Activated CD4-positive, alpha-beta T cell treated with anti-CD3 and anti-CD28 coated beads, Interleukin-2, amount 50 U/mL, for 24 hours (primary cell): ENCODE measurements around the gene KDR.

ENCODE experiments used
- DNase-seq, 2 donors: peaks; one replicate each; pipeline ENCODE4 v3.0.0-alpha.2; 2020; ENCODE audit warnings: low read depth in 1 of 2, low spot score in 1 of 2

Gene KDR

GRCh38 chr4:55125087-55125721, at the start of gene KDR:
Gene KDR (minus strand): TSS chr4:55125595. CDS start chr4:55125293, 302 bp downstream.
- DNase-seq, result no peak

- DNase-seq, result no peak
Measured at GRCh38 chr4:55173580-55173979, 48.2 kb upstream of the KDR start.

DNA sequence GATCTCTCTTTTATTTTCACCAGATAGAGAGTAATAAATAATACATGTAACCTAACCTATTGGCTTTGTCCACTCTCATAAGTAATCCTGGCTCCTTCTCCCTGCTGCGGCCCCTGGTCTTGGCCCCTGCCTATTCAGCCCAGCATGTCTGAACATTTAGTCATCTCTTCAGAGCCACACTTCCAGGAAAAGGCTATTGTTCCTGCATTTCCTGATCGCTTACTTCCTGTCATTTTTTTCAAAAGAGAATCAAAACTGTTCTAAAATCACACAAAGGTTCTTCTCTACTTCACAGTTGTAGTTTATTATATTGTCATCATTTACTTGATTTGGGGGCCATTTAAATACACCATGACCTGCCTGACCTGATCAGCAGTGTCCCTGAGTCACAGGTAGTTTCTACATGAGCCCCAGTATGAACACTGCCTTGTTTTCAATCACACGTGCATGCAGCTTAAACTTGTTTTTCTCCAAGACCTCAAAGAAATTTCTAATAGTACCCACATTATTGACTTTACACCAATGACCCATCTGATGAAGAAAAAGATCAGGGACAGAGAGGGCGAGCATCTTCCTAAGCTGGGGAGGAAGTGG, 47.4 kb upstream of the KDR start:
- DNase-seq, result no peak

- DNase-seq, result no peak
Measured at GRCh38 chr4:55170462-55170861, 45.1 kb upstream of the KDR start.

GRCh38 chr4:55169352-55169961, 44.1 kb upstream of the KDR start:
- DNase-seq, result no peak

- no peak for DNase-seq
Measured at GRCh38 chr4:55162396-55162795, 37.0 kb upstream of the KDR start.

GRCh38 chr4:55161739-55162138, 36.3 kb upstream of the KDR start:
- no peak for DNase-seq

GRCh38 chr4:55159851-55160250, 34.5 kb upstream of the KDR start:
- DNase-seq, result no peak

DNA sequence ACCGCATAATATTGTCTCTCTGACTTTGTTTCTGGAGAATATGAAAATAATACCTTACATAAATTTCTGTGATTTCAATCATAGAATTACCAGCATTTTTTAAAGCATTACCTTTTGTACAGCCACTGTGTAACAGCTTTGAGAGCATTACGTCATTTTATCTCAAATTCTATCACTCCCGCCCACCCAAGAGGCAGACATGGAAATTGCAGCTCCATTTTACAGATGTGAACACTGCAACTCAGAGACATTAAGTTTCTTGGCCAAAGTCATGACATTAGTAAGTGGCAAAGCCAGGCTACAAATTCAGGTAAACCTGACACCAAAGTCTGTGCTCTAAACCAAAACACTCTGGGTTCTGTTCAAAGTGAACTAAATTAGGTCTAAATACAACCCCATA, 33.6 kb upstream of the KDR start:
- no peak for DNase-seq

GRCh38 chr4:55157559-55158277, 32.3 kb upstream of the KDR start:
- no peak for DNase-seq

DNA sequence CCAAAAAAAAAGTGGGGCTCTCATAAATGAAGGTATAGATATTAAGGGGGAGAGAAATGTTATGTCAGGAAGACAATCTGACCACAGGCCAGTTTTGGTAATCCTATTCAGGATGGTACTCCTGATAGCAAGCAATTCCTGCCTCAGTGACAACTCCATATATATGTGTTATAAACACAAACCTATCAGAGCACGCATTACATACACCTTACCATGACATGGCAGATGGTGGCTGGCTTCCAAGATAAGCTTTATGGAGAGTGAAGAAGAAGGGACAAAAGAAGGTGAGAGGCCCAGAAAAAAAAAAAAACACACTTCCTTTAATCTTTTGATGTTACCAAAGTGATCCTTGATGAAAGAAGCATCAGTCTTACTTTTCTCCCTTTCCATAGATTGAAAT, 29.5 kb upstream of the KDR start:
- DNase-seq, result no peak

DNA sequence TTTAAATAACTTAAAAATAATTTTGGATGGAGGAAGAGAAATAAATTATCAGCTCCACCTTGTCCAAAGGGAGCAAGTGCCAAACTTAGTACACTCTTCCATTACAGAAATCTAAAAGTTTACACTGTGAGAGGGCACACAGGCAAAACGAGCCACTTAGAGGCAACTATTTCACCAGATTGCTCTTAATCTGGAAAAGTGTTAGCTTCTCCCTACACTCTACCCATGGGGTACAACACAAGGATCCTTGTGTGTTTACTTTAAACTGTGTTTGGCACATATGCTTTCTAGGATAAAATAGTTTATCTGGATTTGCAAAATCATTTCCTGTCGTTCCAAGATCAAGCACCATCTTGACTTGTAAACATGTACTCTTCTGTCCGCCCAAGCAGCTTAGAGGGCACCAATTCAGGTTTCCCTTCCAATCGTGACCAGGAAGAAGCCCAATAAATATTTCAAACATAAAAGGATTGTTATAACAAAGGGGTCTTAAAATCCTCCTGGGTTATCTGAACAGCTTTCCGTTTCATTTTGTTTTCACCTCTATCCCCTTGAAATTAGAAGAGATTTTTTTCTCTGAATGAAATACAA, 29.0 kb upstream of the KDR start:
- no peak for DNase-seq

DNA sequence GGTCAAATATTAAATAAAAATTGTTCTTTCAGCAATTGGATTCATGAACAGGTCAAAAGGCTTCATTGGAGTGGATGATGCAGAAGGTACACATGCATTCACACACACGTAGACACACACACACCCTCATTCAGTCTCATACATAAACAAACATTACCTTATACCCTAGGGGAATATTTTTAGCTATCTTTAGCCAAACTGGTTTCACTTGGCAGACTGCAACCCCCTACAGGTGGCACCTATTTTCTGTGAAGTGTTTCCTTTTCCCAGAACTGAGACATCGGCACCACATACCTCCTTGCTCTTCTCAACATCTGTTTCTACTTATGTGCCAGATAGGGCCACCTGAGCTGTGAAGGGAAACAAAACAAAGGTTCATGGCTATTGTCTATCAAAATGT, 18.5 kb upstream of the KDR start:
- no peak for DNase-seq

DNA sequence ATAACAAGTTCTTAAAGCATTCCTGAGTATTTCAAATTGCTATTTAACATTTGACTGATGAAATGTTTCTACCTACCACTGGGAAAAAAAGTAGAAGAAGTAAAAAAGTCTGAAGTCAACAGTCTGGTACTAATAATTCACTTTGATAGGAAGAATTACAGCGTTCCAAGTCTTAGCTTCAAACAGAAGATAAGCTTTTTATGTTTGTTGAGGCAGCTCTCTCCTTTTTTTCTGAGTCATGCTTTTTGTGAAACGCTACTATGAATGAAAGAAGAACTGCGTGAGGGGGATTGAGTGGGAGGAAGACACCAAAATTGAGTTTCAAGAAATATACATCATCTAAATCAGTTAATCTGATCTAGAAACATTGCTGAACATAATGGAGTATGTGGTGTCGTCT, 13.0 kb upstream of the KDR start:
- no peak for DNase-seq

GRCh38 chr4:55136634-55137033, 11.2 kb upstream of the KDR start:
- DNase-seq, result no peak

DNA sequence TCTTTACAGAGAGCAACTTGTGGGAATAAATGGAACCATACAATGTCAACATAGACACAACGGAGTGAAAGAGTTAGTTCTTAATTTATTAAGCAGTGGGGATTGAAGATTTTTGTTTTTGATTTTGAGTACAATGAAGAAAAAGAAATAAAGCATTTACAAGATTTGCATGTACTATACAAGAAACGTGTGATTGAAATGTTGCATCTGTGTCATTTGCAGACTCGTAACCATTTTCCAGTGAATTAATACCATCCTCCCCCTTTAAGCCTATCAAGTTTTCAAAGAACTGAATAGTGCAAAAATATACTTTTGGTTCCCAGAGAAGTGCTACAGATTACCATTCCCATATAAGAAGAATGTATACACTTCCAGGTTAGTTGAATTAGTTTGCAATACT, 8.6 kb upstream of the KDR start:
- no peak for DNase-seq

- no peak for DNase-seq
Measured at GRCh38 chr4:55132775-55133174, 7.4 kb upstream of the KDR start.

- no peak for DNase-seq
Measured at GRCh38 chr4:55127521-55127920, 2.1 kb upstream of the KDR start.

DNA sequence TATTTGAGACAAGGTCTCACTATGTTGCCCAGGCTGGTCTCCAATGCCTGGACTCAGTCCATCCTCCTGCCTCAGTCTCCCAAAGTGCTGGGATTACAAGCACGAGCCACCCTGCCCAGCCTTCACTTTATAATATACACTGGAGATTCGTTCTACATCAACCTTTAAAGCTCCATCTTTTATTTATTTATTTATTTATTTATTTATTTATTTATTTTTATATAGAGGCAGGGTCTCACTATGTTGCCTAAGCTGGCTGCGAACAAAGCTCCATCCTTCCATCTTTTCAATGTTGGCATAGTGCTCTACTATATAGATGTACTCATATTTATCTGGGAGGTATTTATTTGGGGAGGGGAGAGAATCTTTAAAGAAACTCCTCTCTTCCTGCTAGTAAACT, 1.7 kb upstream of the KDR start:
- no peak for DNase-seq

DNA sequence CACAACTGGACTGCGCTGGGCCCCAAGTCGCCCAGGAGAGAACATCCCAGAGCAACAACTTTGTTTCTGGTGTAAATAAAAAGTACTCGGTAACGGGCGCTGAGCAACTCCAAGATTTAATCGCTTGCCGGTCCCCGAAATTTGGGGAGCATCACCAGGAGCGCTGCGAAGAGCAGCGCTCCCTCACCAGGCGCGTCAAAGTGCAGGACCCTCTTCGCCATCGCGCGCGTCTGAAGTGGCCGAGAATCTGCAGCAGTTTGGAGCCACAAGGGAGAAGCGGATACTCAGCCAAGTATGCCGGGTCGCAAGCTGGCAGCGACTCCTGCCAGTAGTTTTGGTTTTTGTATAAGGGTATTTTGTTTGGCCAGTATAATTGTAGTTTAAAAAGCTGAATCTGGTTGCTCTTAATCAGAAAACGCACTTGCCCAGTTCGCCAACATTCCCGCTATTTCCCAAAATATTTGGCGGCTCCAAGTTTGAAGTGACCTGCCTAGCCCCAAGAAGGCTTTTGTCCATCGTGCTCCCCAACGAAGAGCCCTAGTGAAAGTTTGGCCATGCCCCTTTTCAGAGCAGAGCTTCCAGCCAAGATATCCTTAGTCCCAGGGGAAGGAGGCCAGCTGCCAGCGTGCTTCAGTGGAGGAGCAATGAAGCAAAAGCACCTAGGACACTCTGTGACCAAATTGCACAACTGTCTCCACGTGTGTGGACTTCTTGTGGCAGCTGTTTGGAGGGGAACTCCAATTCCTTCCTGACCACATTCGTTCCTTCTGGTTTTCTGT, 557 bp upstream of the KDR start:
- no peak for DNase-seq
